Fibroblast of mammary gland (primary cell): Measurements from ENCODE around the gene TACC3.

Experiments
- DNase-seq: peaks from one replicate; pipeline ENCODE4 v3.0.0-alpha.2; 2010; ENCODE audit warnings: low read depth
- H3K4me3 ChIP-seq: 2 replicates; pipeline ENCODE4 v1.5.1; 2011; ENCODE audit warnings: low read depth, mild to moderate bottlenecking, low read length, moderate library complexity; ENCODE audit not compliant: control insufficient read depth
- CTCF ChIP-seq: conservative IDR thresholded peaks from 2 replicates; pipeline ENCODE4 v1.5.1; 2011; ENCODE audit warnings: low read depth, low read length, inconsistent platforms; ENCODE audit not compliant: control insufficient read depth, insufficient read depth

Gene TACC3

GRCh38 chr4:1787411-1788077, 66.2 kb downstream of the TACC3 start:
- H3K4me3 ChIP-seq: no peak overlapping the region

DNA sequence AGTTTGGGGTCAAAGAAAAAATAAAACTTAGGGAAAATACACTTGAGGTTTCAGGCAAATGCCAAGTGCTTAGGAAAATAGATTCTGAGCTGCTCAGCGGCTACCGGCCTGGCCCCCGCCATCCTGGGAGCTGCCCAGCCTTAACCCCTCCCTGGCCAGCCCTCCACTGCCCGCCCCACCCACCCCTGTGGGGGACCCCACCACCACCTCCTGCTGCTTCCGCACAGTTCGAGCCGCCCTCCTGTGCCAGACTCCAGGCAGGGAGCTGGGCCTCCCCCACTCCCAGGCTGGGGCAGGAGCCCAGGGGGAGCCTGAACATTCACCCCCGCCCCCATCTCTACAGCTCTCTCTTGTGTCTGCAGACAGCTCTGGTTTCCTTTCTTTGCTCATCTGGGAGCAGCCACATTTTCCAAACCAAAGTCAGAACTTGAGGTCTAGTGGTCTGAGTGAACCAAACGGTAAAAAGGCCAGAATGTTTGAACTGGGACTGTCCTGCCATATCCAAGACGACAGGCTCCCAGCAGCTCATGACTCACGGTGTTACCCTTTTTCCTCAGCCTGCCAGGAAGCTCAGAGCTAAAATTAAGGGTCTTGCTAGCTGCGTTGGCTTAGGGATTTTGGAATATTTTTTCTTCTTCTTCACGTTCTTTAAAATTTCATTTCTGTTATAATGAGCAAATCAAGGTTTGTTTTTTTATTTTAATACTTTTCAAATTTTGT, 67.1 kb downstream of the TACC3 start:
- no peak overlapping the region for H3K4me3 ChIP-seq
- TF ChIP-seq CTCF: no peak
- DNase-seq: no peak

More at GRCh38 chr4:1787411-1788077, 66.2 kb downstream of the TACC3 start:
- no peak for TF ChIP-seq CTCF
- no peak for DNase-seq

DNA sequence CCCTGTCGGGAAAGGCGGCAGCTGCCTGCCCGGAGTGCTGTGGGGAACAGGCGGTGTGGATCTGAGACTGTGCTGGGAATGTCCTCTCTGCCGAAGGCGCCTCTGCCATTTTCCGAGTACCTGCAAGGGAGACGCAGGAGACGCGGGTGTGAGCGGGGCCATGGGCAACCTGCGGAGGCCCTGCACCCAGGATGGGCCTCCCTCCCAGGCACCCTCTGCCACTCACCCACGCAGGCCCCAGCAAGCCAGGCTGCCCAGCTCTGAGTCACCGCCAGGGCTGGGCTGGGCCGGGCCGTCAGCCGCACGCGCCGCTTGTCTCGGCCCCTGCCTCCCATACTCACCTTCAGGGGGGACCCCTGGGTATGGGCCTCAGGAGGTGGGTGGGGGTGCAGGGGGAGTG, 68.2 kb downstream of the TACC3 start:
- no peak overlapping the region for H3K4me3 ChIP-seq
- DNase-seq: no peak
- no peak for TF ChIP-seq CTCF

DNA sequence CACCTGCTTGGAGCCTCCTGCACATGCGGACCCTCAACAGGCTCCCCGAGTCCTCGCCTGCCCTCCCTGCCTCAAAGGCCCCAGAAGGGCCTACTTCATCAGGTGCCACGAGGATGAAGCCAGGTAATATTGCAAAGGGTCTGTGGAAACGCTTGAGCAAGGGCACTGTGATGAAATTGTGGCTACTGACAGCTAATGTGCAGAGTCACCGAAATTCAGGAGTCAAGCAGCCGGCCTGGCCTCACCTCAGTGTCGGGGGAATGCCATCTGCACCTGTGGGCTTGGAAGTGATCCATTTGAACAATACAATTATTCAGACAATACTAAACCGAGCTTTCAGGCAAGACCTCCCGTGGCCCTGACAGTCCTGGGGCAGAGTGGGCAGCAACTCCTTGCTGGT, 68.7 kb downstream of the TACC3 start:
- no peak for DNase-seq
- no peak overlapping the region for H3K4me3 ChIP-seq
- TF ChIP-seq CTCF: no peak

DNA sequence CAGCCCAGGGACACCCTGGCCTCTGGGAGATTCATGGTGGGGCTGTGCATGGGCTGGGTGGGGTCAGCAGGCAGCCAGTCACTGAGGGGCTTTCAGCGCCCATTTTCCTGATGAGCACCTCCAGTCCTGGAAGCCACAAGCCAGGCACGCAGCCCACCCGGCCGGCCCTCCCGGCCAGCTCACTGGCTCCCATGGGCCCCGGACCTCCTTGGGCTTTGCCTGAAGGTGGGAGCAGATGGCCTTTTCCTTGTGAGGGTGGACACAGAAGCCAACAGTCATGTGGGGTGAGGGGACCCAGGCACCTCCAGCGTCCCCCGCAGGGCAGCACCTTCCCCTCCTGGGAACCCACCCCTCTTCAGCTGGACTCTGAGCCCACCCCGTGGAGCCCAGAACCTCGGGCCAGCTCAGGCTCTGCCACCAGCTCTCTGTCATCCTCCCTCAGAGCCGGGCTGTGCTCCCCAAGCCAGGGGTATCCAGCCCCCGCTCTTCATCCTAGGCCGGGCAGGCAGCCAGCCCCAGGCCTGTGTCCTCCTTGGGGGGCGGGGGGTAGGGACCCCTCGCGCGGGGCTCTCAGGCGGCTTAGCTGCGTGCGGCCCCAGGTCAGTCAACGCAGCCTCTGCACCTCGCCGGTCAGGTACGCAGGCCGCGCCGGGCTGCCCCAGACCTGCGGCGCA, 71.0 kb downstream of the TACC3 start:
- TF ChIP-seq CTCF: no peak
- no peak overlapping the region for H3K4me3 ChIP-seq
- no peak for DNase-seq

DNA sequence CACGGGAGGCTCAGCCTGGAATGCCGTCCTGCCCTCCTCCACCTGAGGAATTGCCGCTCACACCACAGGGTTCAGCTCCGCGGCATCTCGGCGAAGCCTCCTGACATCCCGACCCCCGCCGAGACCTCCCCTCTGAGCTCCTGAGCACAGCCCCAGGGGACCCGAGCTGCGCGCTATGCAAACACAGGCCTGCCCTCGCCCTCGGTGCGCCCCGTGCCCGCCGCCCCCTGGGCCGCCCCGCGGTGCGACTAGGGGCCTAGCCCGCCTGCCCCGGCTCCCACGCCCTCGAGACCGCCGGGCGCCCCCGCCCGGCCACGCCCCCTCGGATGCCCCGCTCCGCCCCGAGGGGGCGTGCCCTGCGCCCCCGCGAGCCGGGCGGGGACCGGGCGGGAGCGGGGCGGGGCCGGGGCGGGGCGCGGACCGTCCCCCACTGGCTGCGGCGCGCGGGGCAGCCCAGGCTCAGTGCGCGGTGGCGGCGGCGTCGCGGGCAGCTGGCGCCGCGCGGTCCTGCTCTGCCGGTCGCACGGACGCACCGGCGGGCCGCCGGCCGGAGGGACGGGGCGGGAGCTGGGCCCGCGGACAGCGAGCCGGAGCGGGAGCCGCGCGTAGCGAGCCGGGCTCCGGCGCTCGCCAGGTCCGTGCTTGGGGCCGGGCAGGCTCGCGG, 71.6 kb downstream of the TACC3 start, which contains the start of gene FGFR3:
FGFR3 (plus strand) TSS at position 462 of the 664 bp plus-strand sequence. CDS start 642 bp downstream, outside the sequence.
- TF ChIP-seq CTCF: no peak
- no peak for DNase-seq
- no peak within 1 kb of the TSS for H3K4me3 ChIP-seq
